HCT116 (cell line): Measurements from ENCODE around the gene SOST. TPM values are rescaled to one million over a fixed set of nuclear protein-coding genes. Genes with fewer than 3 reads are reported as not detected.

Experiments
- ATAC-seq: fragments of 200-7000 bp; cut with Tn5 transposase; 2 replicates; pipeline ENCODE4 v1.9.1; 2020; ENCODE audit warnings: mild to moderate bottlenecking, moderate library complexity
- BruUV-seq: library from RNA; stranded (reverse); fragments of 400-500 nt; replicated peaks from 2 replicates; lab custom pipeline; 2021; lab: Mats Ljungman, UMichigan
- CTCF ChIA-PET: fragments of 300-600 bp; sonication (Branson Sonifier 250); formaldehyde crosslinking; loops from one replicate; lab custom pipeline; 2021; ENCODE audit warnings: antibody characterized with exemption; lab: Charles Lee
- POLR2A ChIA-PET: fragments of 300-600, 350-600 bp; sonication (Branson Sonifier 250); formaldehyde crosslinking; loops from one replicate; lab custom pipeline; 2021; ENCODE audit warnings: antibody characterized with exemption; lab: Charles Lee
- RAD21 ChIA-PET, 2 experiments: fragments of 300-600 bp; sonication (Branson Sonifier 250); formaldehyde crosslinking; loops; one replicate each; lab custom pipeline; 2023; ENCODE audit warnings: low total read pairs in 2 of 2; ENCODE audit not compliant: uncharacterized antibody in 2 of 2, unreplicated experiment in 2 of 2, low non-redundant PET in 1 of 2; lab: Charles Lee
- DNase-seq: peaks from one replicate; pipeline ENCODE4 v3.0.0-alpha.2; 2010; ENCODE audit warnings: low read depth, low spot score
- H2AFZ ChIP-seq: fragments of 200-600 bp; shearing (Covaris generic), sonication (generic); 2 replicates; pipeline ENCODE4 v1.6.1; 2017; ENCODE audit warnings: low read depth, mixed run types, mixed read lengths, antibody characterized with exemption, low read length; ENCODE audit not compliant: poor library complexity, severe bottlenecking
- H3K27ac ChIP-seq: 2 replicates; pipeline ENCODE4 v1.5.1; 2012; ENCODE audit warnings: low read depth, low read length
- H3K27me3 ChIP-seq: fragments of 200-600 bp; sonication (generic); 2 replicates; pipeline ENCODE4 v1.6.1; 2016; ENCODE audit warnings: mixed run types, low read length, mixed read lengths; ENCODE audit not compliant: insufficient read depth
- H3K36me3 ChIP-seq, 2 experiments: fragments of 200-500 bp in 1 of 2; fragments of 200-600 bp in 1 of 2; sonication (Bioruptor generic) in 1 of 2; sonication (generic) in 1 of 2; 2 replicates each; pipeline versions ENCODE4 v1.5.1 to v1.6.1; 2014 to 2016; ENCODE audit warnings: low read length in 2 of 2, inconsistent platforms in 1 of 2, mixed read lengths in 1 of 2, mixed run types in 1 of 2; ENCODE audit not compliant: insufficient read depth in 2 of 2, control insufficient read depth in 1 of 2
- H3K4me1 ChIP-seq, 2 experiments: fragments of 200-600 bp in 1 of 2; sonication (generic) in 1 of 2; 2 replicates each; pipeline versions ENCODE4 v1.5.1 to v1.6.1; 2012 to 2017; ENCODE audit warnings: low read length in 2 of 2, inconsistent platforms in 1 of 2, mild to moderate bottlenecking in 1 of 2, mixed read lengths in 1 of 2, mixed run types in 1 of 2, moderate library complexity in 1 of 2; ENCODE audit not compliant: insufficient read depth in 2 of 2, control insufficient read depth in 1 of 2
- H3K4me2 ChIP-seq: fragments of 200-600 bp; sonication (generic); 2 replicates; pipeline ENCODE4 v1.6.1; 2017; ENCODE audit warnings: mixed run types, low read length, mixed read lengths
- H3K4me3 ChIP-seq, 2 experiments: fragments of 200-600 bp in 1 of 2; sonication (generic) in 1 of 2; replicated peaks in 1 of 2; 2 replicates each; pipeline ENCODE4 v1.5.1; 2011 to 2016; ENCODE audit warnings: low read length in 2 of 2, control low read depth in 1 of 2, low read depth in 1 of 2, mild to moderate bottlenecking in 1 of 2, mixed read lengths in 1 of 2, mixed run types in 1 of 2
- H3K79me2 ChIP-seq: fragments of 200-600 bp; sonication (generic); 2 replicates; pipeline ENCODE4 v1.6.1; 2017; ENCODE audit warnings: mild to moderate bottlenecking, mixed run types, low read length, moderate library complexity, mixed read lengths; ENCODE audit not compliant: insufficient read depth
- H3K9ac ChIP-seq: fragments of 200-600 bp; sonication (generic); 2 replicates; pipeline ENCODE4 v1.6.1; 2016; ENCODE audit warnings: low read length, mixed read lengths
- H3K9me2 ChIP-seq: fragments of 200-600 bp; sonication (generic), shearing (Covaris generic); 2 replicates; pipeline ENCODE4 v1.6.1; 2017; ENCODE audit warnings: mixed run types, mild to moderate bottlenecking, moderate library complexity; ENCODE audit not compliant: insufficient read depth
- H3K9me3 ChIP-seq, 2 experiments: fragments of 200-500 bp in 1 of 2; fragments of 200-600 bp in 1 of 2; sonication (Bioruptor generic) in 1 of 2; sonication (generic) in 1 of 2; 2 replicates each; pipeline ENCODE4 v1.6.1; 2014 to 2017; ENCODE audit warnings: low read length in 2 of 2, mixed read lengths in 2 of 2, inconsistent platforms in 1 of 2, low read depth in 1 of 2, mild to moderate bottlenecking in 1 of 2, mixed run types in 1 of 2, moderate library complexity in 1 of 2; ENCODE audit not compliant: control insufficient read depth in 1 of 2, insufficient read depth in 1 of 2
- H4K20me1 ChIP-seq: fragments of 200-600 bp; sonication (generic), shearing (Covaris generic); 2 replicates; pipeline ENCODE4 v1.6.1; 2017; ENCODE audit warnings: mixed run types, mild to moderate bottlenecking, moderate library complexity; ENCODE audit not compliant: insufficient read depth
- ATF3 ChIP-seq: IDR thresholded peaks from 2 replicates; pipeline ENCODE4 v1.6.1; 2012
- CBX3 ChIP-seq: IDR thresholded peaks from 2 replicates; pipeline ENCODE4 v1.6.1; 2012; ENCODE audit warnings: low read depth
- CEBPB ChIP-seq: IDR thresholded peaks from 2 replicates; pipeline ENCODE4 v1.6.1; 2012; ENCODE audit warnings: low read depth
- EGR1 ChIP-seq: IDR thresholded peaks from 2 replicates; pipeline ENCODE4 v1.6.1; 2012; ENCODE audit warnings: low read depth
- ELF1 ChIP-seq: IDR thresholded peaks from 2 replicates; pipeline ENCODE4 v1.6.1; 2012; ENCODE audit warnings: low read depth, borderline replicate concordance
- EZH2 ChIP-seq: fragments of 200-600 bp; sonication (generic); IDR thresholded peaks from 2 replicates; pipeline ENCODE4 v1.6.1; 2017; ENCODE audit warnings: antibody characterized with exemption, mixed run types
- EZH2phosphoT487 ChIP-seq: fragments of 200-600 bp; IDR thresholded peaks from 2 replicates; pipeline ENCODE4 v1.6.1; 2018; ENCODE audit warnings: antibody characterized with exemption, borderline replicate concordance
- FOSL1 ChIP-seq: IDR thresholded peaks from 2 replicates; pipeline ENCODE4 v1.6.1; 2012; ENCODE audit warnings: low read depth
- JUND ChIP-seq: IDR thresholded peaks from 2 replicates; pipeline ENCODE4 v1.6.1; 2012
- MAX ChIP-seq: IDR thresholded peaks from 2 replicates; pipeline ENCODE4 v1.6.1; 2012
- POLR2A ChIP-seq: IDR thresholded peaks from 2 replicates; pipeline ENCODE4 v1.7.0; 2011; ENCODE audit warnings: borderline replicate concordance; ENCODE audit not compliant: insufficient read depth, insufficient read length; ENCODE audit errors: extremely low read depth
- SIN3A ChIP-seq: IDR thresholded peaks from 2 replicates; pipeline ENCODE4 v1.6.1; 2012; ENCODE audit warnings: low read depth
- SRF ChIP-seq: IDR thresholded peaks from 2 replicates; pipeline ENCODE4 v1.6.1; 2012; ENCODE audit warnings: low read depth
- TCF7L2 ChIP-seq: IDR thresholded peaks from 2 replicates; pipeline ENCODE4 v1.7.0; 2011; ENCODE audit warnings: borderline replicate concordance, inconsistent platforms; ENCODE audit not compliant: insufficient read depth, insufficient read length; ENCODE audit errors: extremely low read depth
- ZBTB33 ChIP-seq: IDR thresholded peaks from 2 replicates; pipeline ENCODE4 v1.6.1; 2011; ENCODE audit warnings: mild to moderate bottlenecking, low read length, moderate library complexity; ENCODE audit not compliant: insufficient replicate concordance; ENCODE audit errors: extremely low read depth
- ZFX ChIP-seq: fragments of 450-650 bp; IDR thresholded peaks from 2 replicates; pipeline ENCODE4 v1.6.1; 2017
- ZNF274 ChIP-seq: fragments of 200-500 bp; sonication (Bioruptor generic); IDR thresholded peaks from 2 replicates; pipeline ENCODE4 v1.6.1; 2014; ENCODE audit warnings: mild to moderate bottlenecking, low read depth, low read length, inconsistent platforms
- intact Hi-C: fragments of 100-400 bp; cut with micrococcal nuclease; formaldehyde crosslinking; loops from 2 replicates; pipeline ENCODE4 v1.10.0; 2022
- total RNA-seq: library from RNA; stranded (reverse); gene quantifications from one replicate; pipeline ENCODE4 v1.2.1, GENCODE V29; 2021; ENCODE audit not compliant: unreplicated experiment

SOST gene
- total RNA-seq, 1 experiment from 2014 or later, result not detected

GRCh38 chr17:43732958-43733357 lies 25.6 kb downstream of the SOST start:
- no peak overlapping the region for H3K27ac ChIP-seq
- TF ChIP-seq FOSL1, result no peak
- TF ChIP-seq EGR1, result no peak
- no peak for TF ChIP-seq EZH2
- TF ChIP-seq EZH2phosphoT487, result no peak
- no peak for TF ChIP-seq SRF
- no peak for TF ChIP-seq MAX
- no peak for TF ChIP-seq ZNF274
- TF ChIP-seq ZBTB33, result no peak
- H3K9me2 ChIP-seq, result no peaks in the 10 kb centered on the region
- H3K27me3 ChIP-seq, result no peaks in the 10 kb centered on the region
- ATAC-seq (no peak), DNase-seq (no peak)
- H3K4me1 ChIP-seq, result peaks cover 0 to 4% of the 10 kb centered on the region in 2 experiments; a peak in 1 of 4 replicates
- no peaks in the 10 kb centered on the region for H3K79me2 ChIP-seq
- H3K36me3 ChIP-seq, result no peaks in the 10 kb centered on the region
- H3K4me3 ChIP-seq, result no peak overlapping the region
- ChIA-PET CTCF (no interaction called here), RAD21 (no interaction called here), POLR2A (no interaction called here)
- BruUV-seq, result no TSS peak
- H3K4me2 ChIP-seq, result no peak overlapping the region
- H3K9ac ChIP-seq, result no peak overlapping the region
- no peaks in the 10 kb centered on the region; a peak in 2 of 4 replicates for H3K9me3 ChIP-seq
- H2AFZ ChIP-seq, result no peak overlapping the region
- intact Hi-C loops, result no loop called here
- H4K20me1 ChIP-seq, result no peaks in the 10 kb centered on the region

- ATAC-seq (no peak), DNase-seq (no peak)
- Histone ChIP-seq H3K9me2 (no peaks in the 10 kb centered on the region), H3K79me2 (no peaks in the 10 kb centered on the region), H3K36me3 (no peaks in the 10 kb centered on the region), H3K4me2 (no peak overlapping the region), H4K20me1 (no peaks in the 10 kb centered on the region), H3K27me3 (no peaks in the 10 kb centered on the region), H3K4me3 (no peak overlapping the region), H2AFZ (no peak overlapping the region), H3K9ac (no peak overlapping the region), H3K27ac (no peak overlapping the region), H3K9me3 (no peaks in the 10 kb centered on the region; a peak in 2 of 4 replicates), H3K4me1 (peaks cover 0 to 22% of the 10 kb centered on the region in 2 experiments; a peak in 2 of 4 replicates)
- no TSS peak for BruUV-seq
- RAD21 ChIA-PET, result no interaction called here
- POLR2A ChIA-PET, result no interaction called here
- intact Hi-C loops, result no loop called here
- CTCF ChIA-PET, result no interaction called here
- TF ChIP-seq ZFX (no peak), SRF (no peak), EGR1 (no peak), TCF7L2 (no peak), ZBTB33 (no peak), ATF3 (no peak), EZH2 (no peak), SIN3A (no peak), ELF1 (no peak), MAX (no peak), EZH2phosphoT487 (no peak), CEBPB (no peak), ZNF274 (no peak), CBX3 (no peak), JUND (no peak), POLR2A (no peak)
These were observed 30.5 kb downstream of the SOST start for GRCh38 chr17:43728081-43728480.
